NCI-H2227 (cell line): ENCODE data around the gene DNAJB5.
"Not testable (repeated sequence)": the region's sequence is repeated elsewhere in the genome, so short reads cannot be mapped to it uniquely, and the experiment has no call there.

Experiments
- DNase-seq: peaks from one replicate; lab custom pipeline; 2025; ENCODE audit not compliant: unreplicated experiment; lab: John Stamatoyannopoulos, UW

Gene DNAJB5

DNA sequence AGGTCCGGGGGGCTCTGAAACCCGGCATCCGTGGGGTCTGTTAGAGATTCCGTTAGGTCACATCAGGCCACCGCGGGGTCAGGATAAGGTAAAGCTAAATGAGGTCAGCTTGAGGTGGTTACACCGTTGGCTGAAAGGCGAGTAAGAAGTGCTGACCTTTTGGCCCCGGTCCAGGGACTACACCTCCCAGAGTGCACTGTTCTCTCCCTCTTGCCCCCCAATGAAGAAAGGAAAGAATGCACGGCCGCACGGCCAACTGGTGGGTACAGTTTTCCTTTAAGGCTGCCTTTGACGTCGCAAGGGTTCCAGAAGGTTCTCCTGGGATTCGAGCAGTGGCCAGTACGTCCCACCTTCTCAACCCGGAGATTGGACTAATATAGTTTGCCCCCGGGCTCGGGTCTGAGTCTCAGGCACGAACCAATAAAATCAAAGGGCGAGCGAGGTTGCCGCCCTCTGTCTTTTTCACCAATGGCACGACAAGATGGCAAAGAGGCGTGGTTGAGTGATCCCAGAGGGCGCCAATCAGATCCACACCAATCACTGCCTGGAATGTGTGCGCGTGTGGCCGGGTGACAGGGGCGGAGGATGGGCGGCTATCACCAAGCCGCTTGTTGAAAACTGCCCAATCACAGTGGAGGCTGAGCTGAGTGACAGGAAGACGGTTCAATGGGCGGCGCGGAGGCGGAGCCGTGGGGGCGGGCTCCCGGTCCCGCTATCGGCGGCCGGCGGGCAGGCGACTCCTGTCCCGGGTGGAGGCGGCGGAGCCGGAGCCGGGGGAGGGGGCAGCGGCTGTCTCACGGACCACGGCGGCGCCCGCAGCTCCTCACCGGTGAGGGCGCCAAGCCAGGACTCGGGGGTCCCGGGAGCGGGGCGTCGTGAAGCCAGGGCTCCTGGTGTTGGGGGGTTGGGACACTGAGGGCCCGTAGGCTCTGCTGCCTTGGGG, at the start of gene DNAJB5:
DNAJB5 (plus strand) TSS at position 743 of the 943 bp plus-strand sequence. CDS start 886 bp downstream, outside the sequence.
- peak; percentile 96 for DNase-seq

DNA sequence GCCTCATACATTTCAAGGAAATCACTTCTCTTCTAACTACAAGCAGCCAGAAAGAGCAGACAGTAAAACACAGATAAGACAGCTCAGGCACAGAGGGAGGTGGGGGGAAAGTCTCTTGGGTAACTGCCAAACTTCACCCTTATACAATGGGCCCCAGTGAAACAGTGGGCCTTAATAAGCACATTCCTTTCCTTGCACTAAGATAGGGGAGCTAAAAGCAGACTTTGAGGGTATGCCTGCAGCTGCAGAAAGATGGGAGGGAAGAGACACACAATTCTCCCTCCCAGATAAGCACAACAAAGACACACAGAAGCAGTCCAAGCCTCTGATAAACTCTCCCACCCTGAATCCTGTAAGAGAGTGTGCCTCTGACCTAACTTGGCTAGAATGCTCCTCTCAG, 49.6 kb upstream of the DNAJB5 start:
- DNase-seq, result not testable (repeated sequence)

GRCh38 chr9:34948451-34948850, 41.1 kb upstream of the DNAJB5 start:
- DNase-seq, result no peak

- DNase-seq, result no peak
Measured at GRCh38 chr9:34954225-34954624, 35.3 kb upstream of the DNAJB5 start.

- DNase-seq, result not testable (repeated sequence)
Measured at GRCh38 chr9:34956066-34956465, 33.5 kb upstream of the DNAJB5 start.

DNA sequence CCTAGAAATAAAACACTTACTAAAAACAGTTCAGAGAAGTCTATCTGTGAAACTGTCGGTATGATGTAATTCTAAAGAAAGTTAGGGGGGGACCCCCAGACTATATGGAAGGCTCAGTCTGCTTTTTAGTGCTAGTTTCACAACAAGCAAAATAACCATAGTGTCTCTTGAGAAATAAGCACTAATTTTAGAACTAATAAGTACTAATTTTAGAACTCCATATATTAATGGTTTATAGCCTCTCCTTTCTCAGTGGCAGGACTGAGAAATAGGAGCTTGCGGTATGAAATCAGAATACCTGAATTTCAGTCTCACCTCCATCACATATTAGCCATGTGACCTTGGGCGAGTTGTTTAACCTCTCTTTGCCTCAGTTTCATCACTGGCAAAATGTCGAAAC, 32.9 kb upstream of the DNAJB5 start:
- no peak for DNase-seq

GRCh38 chr9:34957492-34958410, 31.8 kb upstream of the DNAJB5 start, which contains the start of gene PHF24:
PHF24 (plus strand) TSS chr9:34958285; CDS start chr9:34971299, 13,014 bp downstream.
- peak; percentile 18 for DNase-seq

DNA sequence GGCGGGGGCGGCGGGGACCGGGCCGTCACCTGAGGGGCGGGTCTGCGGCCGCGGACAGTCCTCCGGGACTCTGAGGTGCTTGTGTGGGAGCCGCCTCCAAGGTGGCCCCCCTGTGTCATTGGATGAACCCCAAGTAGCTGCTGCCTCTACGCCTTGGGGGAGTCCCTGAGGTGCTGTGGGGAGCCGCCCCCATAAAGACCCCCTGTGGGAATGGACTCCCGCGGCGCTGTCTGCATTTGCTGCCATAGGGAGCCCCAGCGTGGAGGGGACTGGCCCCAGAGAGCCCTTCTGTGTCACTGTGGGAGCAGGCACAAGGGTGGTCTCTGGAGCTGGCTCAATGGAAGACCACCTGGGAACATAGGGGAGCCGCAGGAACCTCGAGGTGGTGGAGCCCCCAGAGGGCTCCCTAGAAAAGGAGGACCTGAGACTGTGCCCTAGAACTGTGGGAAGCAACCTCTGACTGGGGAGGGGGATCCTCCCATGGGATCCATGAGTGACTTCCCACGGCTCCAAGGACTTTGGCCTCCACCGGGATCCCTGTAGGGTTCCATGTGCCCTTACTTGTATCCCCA, 31.0 kb upstream of the DNAJB5 start:
- DNase-seq, result no peak

GRCh38 chr9:34959461-34959860, 30.1 kb upstream of the DNAJB5 start:
- DNase-seq, result no peak

DNA sequence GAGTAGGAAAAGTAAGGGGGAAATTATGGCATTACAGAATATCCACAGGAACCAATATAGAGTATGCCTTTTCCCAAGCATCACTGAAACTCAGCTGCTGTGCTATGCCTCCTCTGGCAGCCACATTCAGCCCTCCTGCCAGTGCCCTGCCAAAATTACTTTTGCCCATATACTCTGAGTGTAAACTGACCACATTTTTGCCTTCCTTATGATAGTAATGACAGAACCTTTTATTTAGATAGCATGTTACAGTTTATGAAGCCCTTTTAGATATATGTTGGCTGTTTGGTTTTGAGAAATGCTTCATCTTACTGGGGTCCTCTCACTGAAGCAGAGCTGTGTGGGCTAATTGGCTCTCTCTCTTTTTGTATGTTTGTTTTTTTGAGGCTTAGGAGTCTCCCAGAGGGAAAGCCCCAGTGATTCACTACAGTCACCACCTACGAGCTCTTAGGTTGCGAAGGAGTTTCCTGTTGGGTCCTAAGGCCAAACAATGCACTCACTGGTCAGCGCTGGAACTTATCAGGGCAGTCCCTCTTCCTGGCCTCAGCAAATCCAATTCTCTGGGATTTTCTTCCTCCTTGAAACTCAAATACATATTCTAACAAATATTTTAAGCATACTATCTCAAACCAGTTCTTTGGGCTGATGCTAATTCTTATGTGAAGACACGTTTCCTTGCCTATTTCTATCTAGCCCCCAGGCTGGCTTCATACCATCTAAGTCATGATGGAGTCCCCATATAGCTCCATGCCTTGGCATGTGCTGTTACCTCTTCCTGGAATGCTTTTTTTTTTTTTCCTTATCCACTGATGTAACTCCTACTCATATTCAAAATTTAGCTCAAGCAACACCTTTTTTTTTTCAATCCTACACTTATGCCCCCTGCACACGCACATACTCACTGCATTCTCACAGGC, 27.7 kb upstream of the DNAJB5 start:
- DNase-seq, result no peak

GRCh38 chr9:34962546-34962945, 27.0 kb upstream of the DNAJB5 start:
- no peak for DNase-seq

DNA sequence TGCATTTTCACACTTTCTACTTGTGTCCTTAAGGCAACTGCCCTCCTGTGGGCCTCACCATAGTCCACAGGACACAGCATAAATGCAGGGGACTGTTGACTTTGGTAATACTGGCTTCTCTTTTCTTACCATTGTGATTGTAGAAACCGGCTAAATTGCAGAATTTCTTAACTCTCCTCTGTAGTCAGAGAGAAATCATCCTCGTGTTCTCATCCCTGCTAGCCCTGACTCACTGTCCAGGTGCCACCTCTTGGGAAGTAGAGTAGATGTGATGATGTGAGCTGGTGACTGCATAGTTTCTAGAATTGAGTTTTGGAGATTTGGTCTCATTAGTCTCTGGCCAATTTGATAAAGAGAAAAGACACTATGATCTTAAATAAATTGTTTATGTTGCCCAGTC, 26.0 kb upstream of the DNAJB5 start:
- DNase-seq, result no peak

DNA sequence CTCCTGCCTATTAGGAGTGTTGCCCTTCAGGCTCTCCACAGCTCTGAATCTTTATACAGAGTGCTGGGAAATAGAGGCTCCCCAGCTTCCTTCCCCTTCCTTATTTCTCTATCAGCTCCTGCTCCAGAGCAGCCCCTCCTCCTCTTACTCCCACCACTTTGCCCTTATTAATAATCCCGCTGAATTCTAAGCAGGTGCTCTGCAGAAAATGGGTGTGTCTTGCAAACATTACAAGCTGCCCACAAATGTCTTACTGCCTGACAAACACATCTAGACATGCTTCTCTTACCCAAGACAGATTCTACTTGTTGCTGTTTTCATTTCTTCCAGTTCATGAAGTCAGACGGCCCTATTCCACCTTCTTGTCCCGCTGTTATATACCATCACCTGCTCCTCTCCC, 25.1 kb upstream of the DNAJB5 start:
- no peak for DNase-seq

GRCh38 chr9:34971146-34971811, 18.3 kb upstream of the DNAJB5 start:
- DNase-seq, result no peak

DNA sequence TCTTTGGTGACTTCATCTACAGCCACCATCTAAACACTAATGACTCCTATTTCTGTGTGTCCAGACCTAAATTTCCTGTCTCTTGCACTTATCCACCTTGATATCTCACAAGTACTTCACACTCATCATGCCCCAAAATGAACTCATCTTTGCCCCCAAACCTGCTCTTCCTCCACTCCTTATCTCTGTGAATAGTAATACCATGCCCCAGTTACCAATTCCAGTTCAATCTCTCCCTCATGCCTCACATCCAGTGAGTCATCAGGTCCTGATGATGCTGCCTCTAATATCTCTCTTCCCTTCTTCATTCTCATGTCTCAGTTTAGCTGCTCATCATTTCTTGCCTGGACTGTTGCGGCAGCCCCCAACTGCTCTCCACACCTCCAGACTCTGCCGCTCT, 14.9 kb upstream of the DNAJB5 start:
- no peak for DNase-seq

GRCh38 chr9:34976441-34976840, 13.1 kb upstream of the DNAJB5 start:
- DNase-seq, result no peak

DNA sequence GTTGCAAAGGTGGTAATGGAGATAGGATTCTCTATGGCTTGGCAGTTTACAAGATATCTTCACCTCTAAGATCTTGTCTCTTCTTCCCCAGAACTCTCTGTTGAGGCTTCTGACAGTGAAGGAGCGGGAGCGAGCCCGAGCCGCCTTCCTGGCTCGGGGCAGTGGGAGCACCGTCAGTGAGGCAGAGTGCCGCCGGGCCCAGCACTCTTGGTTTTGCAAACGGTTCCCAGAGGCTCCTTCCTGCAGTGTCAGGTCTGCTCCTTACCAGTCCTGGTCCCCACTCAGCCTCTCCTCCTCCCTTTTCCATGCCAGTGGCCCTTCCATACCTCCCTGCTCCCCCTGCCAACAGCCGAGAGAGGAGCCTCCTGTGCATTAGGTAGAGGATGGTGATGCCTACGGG, 12.6 kb upstream of the DNAJB5 start:
- no peak for DNase-seq

DNA sequence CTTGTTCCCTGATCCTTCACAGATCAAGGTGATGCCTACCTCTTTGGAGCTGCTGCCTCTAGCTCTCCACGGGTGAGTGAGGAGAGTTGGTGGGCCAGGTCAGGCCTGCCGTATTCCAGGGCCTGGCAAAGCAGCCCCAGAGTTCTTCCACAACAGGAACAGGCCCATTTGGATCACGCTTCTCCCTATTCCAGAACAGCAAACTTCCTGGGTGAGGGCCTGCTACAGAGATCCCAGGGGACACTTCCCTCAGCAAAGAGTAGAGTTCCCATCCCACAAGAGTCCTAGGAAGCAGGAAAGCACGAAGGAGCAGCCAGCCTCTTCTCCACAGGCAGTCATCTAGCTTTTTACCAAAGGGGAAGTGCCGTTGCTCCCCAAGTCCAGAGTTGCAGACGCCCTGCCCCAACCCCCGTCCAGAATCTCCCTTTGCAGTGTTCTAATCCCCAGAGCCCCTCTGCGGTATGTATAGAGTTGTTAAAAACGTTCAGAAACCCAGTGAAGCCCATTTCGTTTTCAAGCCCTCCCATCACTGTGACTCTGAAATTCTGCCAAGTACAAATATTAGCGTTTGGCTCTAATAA, 9.3 kb upstream of the DNAJB5 start:
- DNase-seq, result no peak

GRCh38 chr9:34982361-34982760, 7.2 kb upstream of the DNAJB5 start:
- DNase-seq, result no peak
